PFSK-1 (cell line): ENCODE data around the gene FAM53B.

Experiments used
- POLR2AphosphoS5 ChIP-seq: IDR thresholded peaks from 2 replicates; pipeline ENCODE4 v1.6.1; 2012; ENCODE audit warnings: low read depth, mild to moderate bottlenecking, control low read depth, low read length, moderate library complexity
- SIN3A ChIP-seq: IDR thresholded peaks from 2 replicates; pipeline ENCODE4 v1.6.1; 2012; ENCODE audit warnings: mild to moderate bottlenecking, low read length, moderate library complexity, borderline replicate concordance; ENCODE audit not compliant: insufficient read depth
- TAF1 ChIP-seq: IDR thresholded peaks from 2 replicates; pipeline ENCODE4 v1.6.1; 2012; ENCODE audit warnings: low read length, control low read depth, borderline replicate concordance; ENCODE audit not compliant: insufficient read depth
- TF ChIP-seq, protein P1 (sequence below), 2 experiments: IDR thresholded peaks; 2 replicates each; pipeline versions ENCODE4 v1.6.1 to v1.8.0; 2011 to 2012; ENCODE audit warnings: low read depth in 2 of 2, low read length in 2 of 2, control low read depth in 1 of 2, inconsistent platforms in 1 of 2, mild to moderate bottlenecking in 1 of 2, moderate library complexity in 1 of 2; ENCODE audit not compliant: insufficient read depth in 1 of 2

DNA sequence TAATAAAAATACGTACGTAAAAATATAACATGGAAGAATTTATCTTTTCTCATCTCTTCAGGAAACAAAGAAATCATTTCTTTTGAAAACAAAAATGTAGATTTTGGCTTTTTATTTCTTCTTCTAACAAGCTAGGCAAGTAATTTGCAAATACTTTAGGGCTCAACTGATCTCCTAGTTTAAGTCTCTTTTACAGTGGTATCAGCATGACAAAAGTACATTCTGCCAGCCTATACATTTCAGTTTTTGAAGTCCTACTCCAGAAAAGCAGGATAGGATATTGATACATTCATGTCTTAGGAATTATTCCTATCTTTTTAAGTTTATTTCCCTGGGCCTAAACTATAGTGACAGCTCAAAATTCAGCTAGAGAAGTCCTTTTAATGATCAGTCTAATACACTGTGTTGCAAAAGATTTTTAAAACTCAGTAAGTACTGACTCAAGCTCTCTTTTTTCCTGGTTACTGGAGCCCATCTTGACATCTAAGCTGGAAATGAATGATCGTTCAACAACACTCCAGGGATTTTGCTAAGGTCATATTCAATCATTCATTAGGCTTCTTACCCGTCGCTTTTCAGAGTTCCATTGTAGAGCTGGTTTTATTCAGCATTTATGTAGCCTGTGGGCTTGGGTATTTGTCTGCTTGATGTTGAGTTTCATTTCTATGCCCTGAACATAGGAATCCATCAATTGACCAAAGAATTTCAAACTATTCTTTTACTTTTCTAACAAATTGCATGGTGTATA, 12.2 kb upstream of the FAM53B start:
- no peak for TF ChIP-seq POLR2AphosphoS5
- no peak for TF ChIP-seq TAF1
- TF ChIP-seq SIN3A, result no peak
- TF ChIP-seq, protein P1, sequence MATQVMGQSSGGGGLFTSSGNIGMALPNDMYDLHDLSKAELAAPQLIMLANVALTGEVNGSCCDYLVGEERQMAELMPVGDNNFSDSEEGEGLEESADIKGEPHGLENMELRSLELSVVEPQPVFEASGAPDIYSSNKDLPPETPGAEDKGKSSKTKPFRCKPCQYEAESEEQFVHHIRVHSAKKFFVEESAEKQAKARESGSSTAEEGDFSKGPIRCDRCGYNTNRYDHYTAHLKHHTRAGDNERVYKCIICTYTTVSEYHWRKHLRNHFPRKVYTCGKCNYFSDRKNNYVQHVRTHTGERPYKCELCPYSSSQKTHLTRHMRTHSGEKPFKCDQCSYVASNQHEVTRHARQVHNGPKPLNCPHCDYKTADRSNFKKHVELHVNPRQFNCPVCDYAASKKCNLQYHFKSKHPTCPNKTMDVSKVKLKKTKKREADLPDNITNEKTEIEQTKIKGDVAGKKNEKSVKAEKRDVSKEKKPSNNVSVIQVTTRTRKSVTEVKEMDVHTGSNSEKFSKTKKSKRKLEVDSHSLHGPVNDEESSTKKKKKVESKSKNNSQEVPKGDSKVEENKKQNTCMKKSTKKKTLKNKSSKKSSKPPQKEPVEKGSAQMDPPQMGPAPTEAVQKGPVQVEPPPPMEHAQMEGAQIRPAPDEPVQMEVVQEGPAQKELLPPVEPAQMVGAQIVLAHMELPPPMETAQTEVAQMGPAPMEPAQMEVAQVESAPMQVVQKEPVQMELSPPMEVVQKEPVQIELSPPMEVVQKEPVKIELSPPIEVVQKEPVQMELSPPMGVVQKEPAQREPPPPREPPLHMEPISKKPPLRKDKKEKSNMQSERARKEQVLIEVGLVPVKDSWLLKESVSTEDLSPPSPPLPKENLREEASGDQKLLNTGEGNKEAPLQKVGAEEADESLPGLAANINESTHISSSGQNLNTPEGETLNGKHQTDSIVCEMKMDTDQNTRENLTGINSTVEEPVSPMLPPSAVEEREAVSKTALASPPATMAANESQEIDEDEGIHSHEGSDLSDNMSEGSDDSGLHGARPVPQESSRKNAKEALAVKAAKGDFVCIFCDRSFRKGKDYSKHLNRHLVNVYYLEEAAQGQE (IDR thresholded peaks at IDR 0.05; ENCODE audit: insufficient read depth in 1 of 2, low read depth in 2 of 2, low read length in 2 of 2), result no peak
